Vagina (tissue), 2 donors: ENCODE data around the gene NBPF4.

Source experiments
- POLR2AphosphoS5 ChIP-seq, 2 donors: sonication (generic); formaldehyde crosslinking; IDR thresholded peaks; one replicate each; pipeline ENCODE4 v1.9.0; 2017; ENCODE audit warnings: antibody characterized with exemption in 2 of 2, mild to moderate bottlenecking in 2 of 2, low read depth in 1 of 2; ENCODE audit not compliant: insufficient read depth in 1 of 2
- TF ChIP-seq, protein P1 (sequence below), 3 experiments: fragments of 450-650 bp in 2 of 3; fragments of 200-600 bp in 1 of 3; sonication (generic) in 1 of 3; IDR thresholded peaks; one replicate each; pipeline ENCODE4 v1.5.1; 2017 to 2019; ENCODE audit warnings: antibody characterized with exemption in 3 of 3, mild to moderate bottlenecking in 2 of 3, moderate library complexity in 2 of 3

DNA sequence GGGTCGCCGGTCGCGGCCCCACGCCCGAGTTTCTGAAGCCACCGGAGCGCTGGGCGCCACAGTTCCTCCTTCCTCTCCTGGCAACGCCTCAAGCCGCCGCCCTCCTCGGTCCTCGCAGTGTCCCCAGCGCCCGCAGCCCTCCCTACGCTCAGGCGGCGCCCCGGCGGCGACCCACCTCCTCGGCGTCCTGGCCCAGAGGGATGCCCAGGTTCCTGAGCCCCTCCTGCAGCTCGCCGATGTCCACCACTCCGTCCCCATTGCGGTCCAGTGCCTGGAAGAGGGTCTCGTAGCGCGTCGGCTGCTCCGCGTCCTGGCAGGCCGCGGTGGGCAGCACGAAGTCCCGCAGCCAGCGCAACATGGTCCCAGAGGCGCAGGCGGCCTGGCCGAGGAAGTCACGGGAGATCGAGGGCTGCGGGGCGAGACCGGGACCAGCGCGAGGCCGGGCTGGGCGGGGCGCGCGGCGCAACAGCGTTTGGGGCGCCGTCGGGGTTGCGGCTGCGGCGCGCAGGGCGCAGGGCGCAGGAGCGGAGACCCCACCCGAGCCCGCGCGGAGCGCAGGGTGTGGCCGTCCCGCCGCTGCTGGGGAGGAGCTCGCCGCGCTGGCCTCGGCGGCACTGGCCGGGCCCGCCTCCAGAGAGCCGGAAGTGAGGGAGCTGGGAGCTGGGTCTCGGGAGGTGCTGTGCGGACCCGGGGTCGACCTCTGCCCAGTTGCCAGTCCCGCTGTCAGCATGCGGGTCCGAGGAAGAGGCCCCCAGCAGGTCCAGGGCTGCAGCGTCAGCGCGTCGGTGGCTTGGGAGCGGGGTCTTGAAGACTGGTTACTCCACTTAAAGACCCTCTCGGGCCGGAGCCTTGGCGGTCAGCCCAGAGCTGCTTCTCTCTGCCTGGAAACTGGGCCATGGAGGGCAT is 43.8 kb downstream of the NBPF4 start, which contains the start of gene SLC25A24:
- TF ChIP-seq, protein P1, sequence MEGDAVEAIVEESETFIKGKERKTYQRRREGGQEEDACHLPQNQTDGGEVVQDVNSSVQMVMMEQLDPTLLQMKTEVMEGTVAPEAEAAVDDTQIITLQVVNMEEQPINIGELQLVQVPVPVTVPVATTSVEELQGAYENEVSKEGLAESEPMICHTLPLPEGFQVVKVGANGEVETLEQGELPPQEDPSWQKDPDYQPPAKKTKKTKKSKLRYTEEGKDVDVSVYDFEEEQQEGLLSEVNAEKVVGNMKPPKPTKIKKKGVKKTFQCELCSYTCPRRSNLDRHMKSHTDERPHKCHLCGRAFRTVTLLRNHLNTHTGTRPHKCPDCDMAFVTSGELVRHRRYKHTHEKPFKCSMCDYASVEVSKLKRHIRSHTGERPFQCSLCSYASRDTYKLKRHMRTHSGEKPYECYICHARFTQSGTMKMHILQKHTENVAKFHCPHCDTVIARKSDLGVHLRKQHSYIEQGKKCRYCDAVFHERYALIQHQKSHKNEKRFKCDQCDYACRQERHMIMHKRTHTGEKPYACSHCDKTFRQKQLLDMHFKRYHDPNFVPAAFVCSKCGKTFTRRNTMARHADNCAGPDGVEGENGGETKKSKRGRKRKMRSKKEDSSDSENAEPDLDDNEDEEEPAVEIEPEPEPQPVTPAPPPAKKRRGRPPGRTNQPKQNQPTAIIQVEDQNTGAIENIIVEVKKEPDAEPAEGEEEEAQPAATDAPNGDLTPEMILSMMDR (IDR thresholded peaks at IDR 0.05), result peak in 1 of 3 experiments; percentile 21
- TF ChIP-seq POLR2AphosphoS5 (IDR thresholded peaks at IDR 0.05; ENCODE audit: insufficient read depth in 1 of 2, low read depth in 1 of 2), result peak in 1 of 2 donors; percentile 60
